ENCODE measurements around the gene INO80B. TPM values are rescaled to one million over a fixed set of nuclear protein-coding genes. Genes with fewer than 3 reads are reported as not detected.

INO80B gene
- polyA plus RNA-seq, 1 experiment = 6.4 TPM

- Histone ChIP-seq H3K4me3 (ENCODE audit: low read depth, low read length) (no peak overlapping the region), H3K36me3 (ENCODE audit: control insufficient read depth, insufficient read depth, low read length) (peaks cover 11% of the 10 kb centered on the region), H3K27me3 (ENCODE audit: control insufficient read depth, insufficient read depth, low read length) (no peaks in the 10 kb centered on the region)
- no peak for DNase-seq (ENCODE audit: low read depth)
- TF ChIP-seq CTCF (IDR thresholded peaks at IDR 0.05; ENCODE audit: insufficient read depth, low read depth, low read length) = no peak
- CTCF ChIA-PET = interaction anchor here (8.1 kb wide), 1 partner anchor 101 kb away, joined by 149 read pairs; no protein-coding TSS in a partner anchor
- POLR2A ChIA-PET = no interaction called here
Measured at GRCh38 chr2:74486141-74486540, 31.3 kb downstream of the INO80B start.

GRCh38 chr2:74488643-74489481, 34.0 kb downstream of the INO80B start:
- TF ChIP-seq CTCF (IDR thresholded peaks at IDR 0.05; ENCODE audit: insufficient read depth, low read depth, low read length) = no peak
- Histone ChIP-seq H3K36me3 (ENCODE audit: control insufficient read depth, insufficient read depth, low read length) (peaks cover 29% of the 10 kb centered on the region), H3K4me3 (ENCODE audit: low read depth, low read length) (no peak overlapping the region), H3K27me3 (ENCODE audit: control insufficient read depth, insufficient read depth, low read length) (no peaks in the 10 kb centered on the region)
- CTCF ChIA-PET = interaction anchor here (0.7 to 1.0 kb wide), 3 partner anchors 12 to 88 kb away, joined by 3 to 4 read pairs (median 4); no protein-coding TSS in a partner anchor
- no peak for DNase-seq (ENCODE audit: low read depth)
- POLR2A ChIA-PET = no interaction called here

GRCh38 chr2:74489906-74490305, 35.0 kb downstream of the INO80B start:
- Histone ChIP-seq H3K27me3 (ENCODE audit: control insufficient read depth, insufficient read depth, low read length) (no peaks in the 10 kb centered on the region), H3K36me3 (ENCODE audit: control insufficient read depth, insufficient read depth, low read length) (peaks cover 29% of the 10 kb centered on the region), H3K4me3 (ENCODE audit: low read depth, low read length) (no peak overlapping the region)
- POLR2A ChIA-PET = no interaction called here
- DNase-seq (ENCODE audit: low read depth) = no peak
- CTCF ChIA-PET = no interaction called here
- no peak for TF ChIP-seq CTCF (IDR thresholded peaks at IDR 0.05; ENCODE audit: insufficient read depth, low read depth, low read length)

- H3K36me3 ChIP-seq (ENCODE audit: control insufficient read depth, insufficient read depth, low read length) = peaks cover 27% of the 10 kb centered on the region
- ChIA-PET POLR2A (no interaction called here), CTCF (interaction anchor here (1.3 to 1.9 kb wide), 2 partner anchors 9 to 37 kb away, joined by 3 to 5 read pairs; partner anchors contain the start of genes AUP1, CCDC142 and TTC31)
- H3K27me3 ChIP-seq (ENCODE audit: control insufficient read depth, insufficient read depth, low read length) = no peaks in the 10 kb centered on the region
- no peak for TF ChIP-seq CTCF (IDR thresholded peaks at IDR 0.05; ENCODE audit: insufficient read depth, low read depth, low read length)
- no peak for DNase-seq (ENCODE audit: low read depth)
- H3K4me3 ChIP-seq (ENCODE audit: low read depth, low read length) = no peak overlapping the region
Measured at GRCh38 chr2:74491648-74492544, 37.0 kb downstream of the INO80B start.

GRCh38 chr2:74493546-74493945, 38.7 kb downstream of the INO80B start:
- no peak for TF ChIP-seq CTCF (IDR thresholded peaks at IDR 0.05; ENCODE audit: insufficient read depth, low read depth, low read length)
- DNase-seq (ENCODE audit: low read depth) = no peak
- no peak overlapping the region for H3K4me3 ChIP-seq (ENCODE audit: low read depth, low read length)
- H3K36me3 ChIP-seq (ENCODE audit: control insufficient read depth, insufficient read depth, low read length) = peaks cover 27% of the 10 kb centered on the region
- H3K27me3 ChIP-seq (ENCODE audit: control insufficient read depth, insufficient read depth, low read length) = no peaks in the 10 kb centered on the region; the same call in 1 of the 2 replicates
- CTCF ChIA-PET = interaction anchor here (1.2 to 1.9 kb wide), 2 partner anchors 10 to 37 kb away, joined by 3 to 5 read pairs; partner anchors contain the start of genes CCDC142 and TTC31
- POLR2A ChIA-PET = no interaction called here

Measured in BJ (cell line).